KMS-11 (cell line): ENCODE measurements around the gene CACNG5.

Experiments used
- H2AFZ ChIP-seq: fragments of 200-600 bp; sonication (generic); 2 replicates; pipeline ENCODE4 v1.6.1; 2016; ENCODE audit warnings: antibody characterized with exemption, mixed run types, low read depth
- H3K27ac ChIP-seq: fragments of 200-600 bp; sonication (generic); 2 replicates; pipeline ENCODE4 v1.6.1; 2016; ENCODE audit warnings: mild to moderate bottlenecking, mixed run types
- H3K27me3 ChIP-seq: fragments of 200-600 bp; sonication (generic); 2 replicates; pipeline ENCODE4 v1.6.1; 2017; ENCODE audit warnings: mild to moderate bottlenecking, low read depth, mixed run types, moderate library complexity; ENCODE audit not compliant: insufficient read depth
- H3K36me3 ChIP-seq: fragments of 200-600 bp; sonication (generic); 2 replicates; pipeline ENCODE4 v1.6.1; 2017; ENCODE audit warnings: mild to moderate bottlenecking, mixed run types; ENCODE audit not compliant: insufficient read depth
- H3K4me1 ChIP-seq: fragments of 200-600 bp; sonication (generic); 2 replicates; pipeline ENCODE4 v1.6.1; 2016; ENCODE audit warnings: mild to moderate bottlenecking, low read depth, mixed run types; ENCODE audit not compliant: poor library complexity, severe bottlenecking
- H3K4me2 ChIP-seq: fragments of 200-600 bp; sonication (generic); 2 replicates; pipeline ENCODE4 v1.7.0; 2016; ENCODE audit warnings: mild to moderate bottlenecking, mixed run types
- H3K4me3 ChIP-seq: fragments of 200-600 bp; sonication (generic); IDR thresholded peaks from 2 replicates; pipeline ENCODE4 v1.6.1; 2017; ENCODE audit warnings: low read depth, low read length, mixed read lengths; ENCODE audit not compliant: insufficient read depth
- H3K79me2 ChIP-seq: fragments of 200-600 bp; sonication (generic); 2 replicates; pipeline ENCODE4 v1.6.1; 2016; ENCODE audit warnings: low read depth, mixed run types; ENCODE audit not compliant: insufficient read depth
- H3K9ac ChIP-seq: fragments of 200-600 bp; sonication (generic); 2 replicates; pipeline ENCODE4 v1.6.1; 2016; ENCODE audit warnings: mild to moderate bottlenecking, mixed run types
- H4K20me1 ChIP-seq: fragments of 200-600 bp; sonication (generic); 2 replicates; pipeline ENCODE4 v1.6.1; 2016; ENCODE audit warnings: mild to moderate bottlenecking, mixed run types; ENCODE audit not compliant: insufficient read depth
- CTCF ChIP-seq: fragments of 200-600 bp; sonication (generic); conservative IDR thresholded peaks from 2 replicates; pipeline ENCODE4 v1.6.1; 2017; ENCODE audit warnings: low read depth, mild to moderate bottlenecking, antibody characterized with exemption, low read length, moderate library complexity, mixed read lengths

CACNG5 gene

GRCh38 chr17:66889480-66890230 lies 54.7 kb downstream of the CACNG5 start:
- H3K36me3 ChIP-seq, result no peaks in the 10 kb centered on the region
- H3K27me3 ChIP-seq, result no peaks in the 10 kb centered on the region
- H2AFZ ChIP-seq, result no peak overlapping the region
- no peak overlapping the region for H3K9ac ChIP-seq
- TF ChIP-seq CTCF, result no peak
- no peaks in the 10 kb centered on the region for H4K20me1 ChIP-seq
- no peak overlapping the region for H3K27ac ChIP-seq
- no peak overlapping the region for H3K4me3 ChIP-seq
- no peaks in the 10 kb centered on the region for H3K79me2 ChIP-seq
- no peak overlapping the region for H3K4me2 ChIP-seq
- no peaks in the 10 kb centered on the region for H3K4me1 ChIP-seq

- Histone ChIP-seq H4K20me1 (no peaks in the 10 kb centered on the region), H3K4me3 (no peak overlapping the region), H3K9ac (no peak overlapping the region), H3K36me3 (no peaks in the 10 kb centered on the region), H2AFZ (no peak overlapping the region), H3K4me2 (no peak overlapping the region), H3K79me2 (no peaks in the 10 kb centered on the region), H3K27ac (no peak overlapping the region), H3K4me1 (no peaks in the 10 kb centered on the region), H3K27me3 (no peaks in the 10 kb centered on the region)
- TF ChIP-seq CTCF, result no peak
Observed at GRCh38 chr17:66892246-66892645, 57.3 kb downstream of the CACNG5 start.

GRCh38 chr17:66893382-66893781 lies 58.5 kb downstream of the CACNG5 start:
- no peak overlapping the region for H3K4me3 ChIP-seq

GRCh38 chr17:66893863-66894262 lies 58.9 kb downstream of the CACNG5 start:
- Histone ChIP-seq H3K4me3 (no peak overlapping the region), H3K4me1 (no peaks in the 10 kb centered on the region), H4K20me1 (no peaks in the 10 kb centered on the region), H3K27ac (no peak overlapping the region), H2AFZ (no peak overlapping the region), H3K36me3 (no peaks in the 10 kb centered on the region), H3K79me2 (no peaks in the 10 kb centered on the region), H3K4me2 (no peak overlapping the region), H3K27me3 (no peaks in the 10 kb centered on the region), H3K9ac (no peak overlapping the region)
- TF ChIP-seq CTCF, result no peak

More at GRCh38 chr17:66893382-66893781, 58.5 kb downstream of the CACNG5 start:
- H2AFZ ChIP-seq, result no peak overlapping the region
- no peak overlapping the region for H3K9ac ChIP-seq
- no peaks in the 10 kb centered on the region for H3K36me3 ChIP-seq
- no peak overlapping the region for H3K27ac ChIP-seq
- no peak for TF ChIP-seq CTCF
- H4K20me1 ChIP-seq, result no peaks in the 10 kb centered on the region
- H3K4me1 ChIP-seq, result no peaks in the 10 kb centered on the region
- no peaks in the 10 kb centered on the region for H3K27me3 ChIP-seq
- no peak overlapping the region for H3K4me2 ChIP-seq
- H3K79me2 ChIP-seq, result no peaks in the 10 kb centered on the region
